ENCODE measurements around the gene GJD4.

GRCh38 chr10:35652824-35653223 lies 47.7 kb downstream of the GJD4 start:
- TF ChIP-seq POLR2AphosphoS5 (IDR thresholded peaks at IDR 0.05; ENCODE audit: low read depth) (no peak), REST (IDR thresholded peaks at IDR 0.05; ENCODE audit: unreplicated experiment) (no peak), ZNF462 (CRISPR knock-in tag; IDR thresholded peaks at IDR 0.05) (no peak), EZH2 (IDR thresholded peaks at IDR 0.05; ENCODE audit: low read depth, unreplicated experiment) (no peak), EZH2phosphoT487 (IDR thresholded peaks at IDR 0.05; ENCODE audit: unreplicated experiment) (no peak), NANOG (IDR thresholded peaks at IDR 0.05; ENCODE audit: borderline replicate concordance) (no peak), CREB1 (CRISPR knock-in tag; IDR thresholded peaks at IDR 0.05; ENCODE audit: low read depth) (no peak), ETS1 (IDR thresholded peaks at IDR 0.05) (no peak), JUNB (IDR thresholded peaks at IDR 0.05; ENCODE audit: unreplicated experiment) (no peak)
- TF ChIP-seq, protein P1, sequence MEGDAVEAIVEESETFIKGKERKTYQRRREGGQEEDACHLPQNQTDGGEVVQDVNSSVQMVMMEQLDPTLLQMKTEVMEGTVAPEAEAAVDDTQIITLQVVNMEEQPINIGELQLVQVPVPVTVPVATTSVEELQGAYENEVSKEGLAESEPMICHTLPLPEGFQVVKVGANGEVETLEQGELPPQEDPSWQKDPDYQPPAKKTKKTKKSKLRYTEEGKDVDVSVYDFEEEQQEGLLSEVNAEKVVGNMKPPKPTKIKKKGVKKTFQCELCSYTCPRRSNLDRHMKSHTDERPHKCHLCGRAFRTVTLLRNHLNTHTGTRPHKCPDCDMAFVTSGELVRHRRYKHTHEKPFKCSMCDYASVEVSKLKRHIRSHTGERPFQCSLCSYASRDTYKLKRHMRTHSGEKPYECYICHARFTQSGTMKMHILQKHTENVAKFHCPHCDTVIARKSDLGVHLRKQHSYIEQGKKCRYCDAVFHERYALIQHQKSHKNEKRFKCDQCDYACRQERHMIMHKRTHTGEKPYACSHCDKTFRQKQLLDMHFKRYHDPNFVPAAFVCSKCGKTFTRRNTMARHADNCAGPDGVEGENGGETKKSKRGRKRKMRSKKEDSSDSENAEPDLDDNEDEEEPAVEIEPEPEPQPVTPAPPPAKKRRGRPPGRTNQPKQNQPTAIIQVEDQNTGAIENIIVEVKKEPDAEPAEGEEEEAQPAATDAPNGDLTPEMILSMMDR (conservative IDR thresholded peaks at IDR 0.05; ENCODE audit: low read depth in 2 of 2): no peak
